Fibroblast of the aortic adventitia (primary cell): ENCODE measurements around the gene OPA3. TPM values are rescaled to one million over a fixed set of nuclear protein-coding genes. Genes with fewer than 3 reads are reported as not detected.
A peak's percentile ranks its signal among the peaks of the same experiment; 100 is the strongest.

Source experiments
- DNase-seq: peaks from one replicate; pipeline ENCODE4 v3.0.0-alpha.2; 2010; ENCODE audit warnings: low read depth
- H3K4me3 ChIP-seq: 2 replicates; pipeline ENCODE4 v1.5.1; 2011; ENCODE audit warnings: low read depth, mild to moderate bottlenecking, control low read depth, low read length, moderate library complexity
- CTCF ChIP-seq: IDR thresholded peaks from 2 replicates; pipeline ENCODE4 v1.5.1; 2011; ENCODE audit warnings: mild to moderate bottlenecking, low read length, control low read depth, inconsistent platforms; ENCODE audit not compliant: insufficient read depth
- total RNA-seq: library from RNA; depleted of rRNA; stranded (reverse); fragments of >200 nt; gene quantifications from 2 replicates; pipeline ENCODE4 v1.2.3, GENCODE V29; 2012; ENCODE audit warnings: low replicate concordance

Gene OPA3
- total RNA-seq, 1 donor = 8.8 TPM

GRCh38 chr19:45607071-45608029 lies 22.7 kb upstream of the OPA3 start:
- TF ChIP-seq CTCF = peak; percentile 97

GRCh38 chr19:45601524-45602374 lies 17.1 kb upstream of the OPA3 start, which contains the start of gene GPR4:
Gene GPR4, minus strand, starts transcription at chr19:45602212. Its CDS starts 10,346 bp downstream, at chr19:45591866.
- TF ChIP-seq CTCF = no peak
- no peak for DNase-seq
- peak within 1 kb of the TSS; percentile 78 for H3K4me3 ChIP-seq

More at GRCh38 chr19:45607071-45608029, 22.7 kb upstream of the OPA3 start:
- peak; percentile 76 for DNase-seq
- peak overlapping the region; percentile 54 for H3K4me3 ChIP-seq

- H3K4me3 ChIP-seq = peak overlapping the region; percentile 78
- no peak for DNase-seq
- TF ChIP-seq CTCF = no peak
Measured at GRCh38 chr19:45601115-45601514, 16.5 kb upstream of the OPA3 start.

GRCh38 chr19:45600340-45600885 lies 15.8 kb upstream of the OPA3 start:
- no peak for DNase-seq
- no peak for TF ChIP-seq CTCF

GRCh38 chr19:45599286-45599685 lies 14.7 kb upstream of the OPA3 start:
- no peak for DNase-seq
- peak overlapping the region; percentile 44 for H3K4me3 ChIP-seq
- no peak for TF ChIP-seq CTCF

More at GRCh38 chr19:45600340-45600885, 15.8 kb upstream of the OPA3 start:
- peak overlapping the region; percentile 78 for H3K4me3 ChIP-seq

GRCh38 chr19:45598267-45599001 lies 13.8 kb upstream of the OPA3 start:
- H3K4me3 ChIP-seq = peak overlapping the region; percentile 35
- no peak for TF ChIP-seq CTCF
- peak; percentile 48 for DNase-seq
